Loucy (cell line): ENCODE data around the gene KPRP.

ENCODE experiments used
- H2AFZ ChIP-seq: fragments of 200-600 bp; sonication (generic); 2 replicates; pipeline ENCODE4 v1.6.0; 2016; ENCODE audit warnings: antibody characterized with exemption, mild to moderate bottlenecking, low read length, moderate library complexity
- H3F3A ChIP-seq: fragments of 200-600 bp; 2 replicates; pipeline ENCODE4 v1.6.0; 2016; ENCODE audit warnings: antibody characterized with exemption, low read depth, mild to moderate bottlenecking
- H3K27me3 ChIP-seq: fragments of 200-600 bp; sonication (generic); 2 replicates; pipeline ENCODE4 v1.6.1; 2014; ENCODE audit warnings: low read length, mild to moderate bottlenecking; ENCODE audit not compliant: insufficient read depth, poor library complexity, severe bottlenecking
- H3K36me3 ChIP-seq: fragments of 200-600 bp; sonication (generic); 2 replicates; pipeline ENCODE4 v1.6.1; 2016; ENCODE audit warnings: low read length; ENCODE audit not compliant: insufficient read depth
- H3K4me1 ChIP-seq: fragments of 200-600 bp; sonication (generic); 2 replicates; pipeline ENCODE4 v1.5.1; 2014; ENCODE audit warnings: low read length, mild to moderate bottlenecking; ENCODE audit not compliant: insufficient read depth, poor library complexity, severe bottlenecking
- H3K4me2 ChIP-seq: fragments of 200-600 bp; sonication (generic); 2 replicates; pipeline ENCODE4 v1.6.0; 2014; ENCODE audit warnings: antibody characterized with exemption, low read length, low read depth, mild to moderate bottlenecking; ENCODE audit not compliant: poor library complexity, severe bottlenecking
- H3K4me3 ChIP-seq: fragments of 200-600 bp; sonication (generic); 2 replicates; pipeline ENCODE4 v1.5.1; 2014; ENCODE audit warnings: low read length, mild to moderate bottlenecking, mixed read lengths; ENCODE audit not compliant: poor library complexity, severe bottlenecking
- H3K79me2 ChIP-seq: fragments of 200-600 bp; sonication (generic); 2 replicates; pipeline ENCODE4 v1.6.1; 2014; ENCODE audit warnings: low read length; ENCODE audit not compliant: insufficient read depth
- H3K9ac ChIP-seq: fragments of 200-600 bp; sonication (generic); 2 replicates; pipeline ENCODE4 v1.6.0; 2014; ENCODE audit warnings: mild to moderate bottlenecking, low read depth, low read length, moderate library complexity; ENCODE audit not compliant: poor library complexity, severe bottlenecking
- H3K9me2 ChIP-seq: fragments of 200-600 bp; sonication (generic); replicated peaks from 2 replicates; pipeline ENCODE4 v1.6.1; 2016; ENCODE audit warnings: low read depth, low read length, mixed read lengths
- H3K9me3 ChIP-seq: fragments of 200-600 bp; sonication (generic); 2 replicates; pipeline ENCODE4 v1.6.1; 2014; ENCODE audit warnings: mild to moderate bottlenecking, antibody characterized with exemption, low read length, low read depth; ENCODE audit not compliant: insufficient read depth
- H4K20me1 ChIP-seq: fragments of 200-600 bp; sonication (generic); 2 replicates; pipeline ENCODE4 v1.6.0; 2014; ENCODE audit warnings: antibody characterized with exemption, low read length, mild to moderate bottlenecking; ENCODE audit not compliant: insufficient read depth, poor library complexity, severe bottlenecking
- CTCF ChIP-seq: fragments of 200-600 bp; sonication (generic); conservative IDR thresholded peaks from 2 replicates; pipeline ENCODE4 v1.5.1; 2014; ENCODE audit warnings: mild to moderate bottlenecking, antibody characterized with exemption, low read length
- EZH2phosphoT487 ChIP-seq: fragments of 200-600 bp; IDR thresholded peaks from 2 replicates; pipeline ENCODE4 v1.6.1; 2018; ENCODE audit warnings: antibody characterized with exemption, mild to moderate bottlenecking, moderate library complexity, borderline replicate concordance

Gene KPRP

GRCh38 chr1:152745289-152745704, 12.5 kb upstream of the KPRP start:
- H3K9ac ChIP-seq, result no peak overlapping the region
- H3K36me3 ChIP-seq, result no peaks in the 10 kb centered on the region
- no peak overlapping the region for H3K4me2 ChIP-seq
- no peaks in the 10 kb centered on the region for H3K9me2 ChIP-seq
- H3K27me3 ChIP-seq, result no peaks in the 10 kb centered on the region
- no peak overlapping the region for H3K4me3 ChIP-seq
- no peaks in the 10 kb centered on the region for H3K79me2 ChIP-seq
- no peaks in the 10 kb centered on the region for H3K9me3 ChIP-seq
- H2AFZ ChIP-seq, result no peak overlapping the region
- peak; percentile 42 for TF ChIP-seq CTCF
- no peak for TF ChIP-seq EZH2phosphoT487
- H4K20me1 ChIP-seq, result no peaks in the 10 kb centered on the region
- H3K4me1 ChIP-seq, result no peaks in the 10 kb centered on the region
- H3F3A ChIP-seq, result no peaks in the 10 kb centered on the region

GRCh38 chr1:152745765-152746444, 11.9 kb upstream of the KPRP start:
- Histone ChIP-seq H4K20me1 (no peaks in the 10 kb centered on the region), H3K9me2 (no peaks in the 10 kb centered on the region), H3K36me3 (no peaks in the 10 kb centered on the region), H3K9me3 (no peaks in the 10 kb centered on the region), H3K4me2 (no peak overlapping the region), H3K4me1 (no peaks in the 10 kb centered on the region), H3F3A (no peaks in the 10 kb centered on the region), H3K9ac (no peak overlapping the region), H3K4me3 (no peak overlapping the region), H3K79me2 (no peaks in the 10 kb centered on the region), H3K27me3 (no peaks in the 10 kb centered on the region), H2AFZ (no peak overlapping the region)
- TF ChIP-seq EZH2phosphoT487, result no peak
- no peak for TF ChIP-seq CTCF

- Histone ChIP-seq H3K27me3 (no peaks in the 10 kb centered on the region), H3K36me3 (no peaks in the 10 kb centered on the region), H4K20me1 (no peaks in the 10 kb centered on the region), H3K4me2 (no peak overlapping the region), H2AFZ (no peak overlapping the region), H3K4me3 (no peak overlapping the region), H3F3A (no peaks in the 10 kb centered on the region), H3K9me2 (no peaks in the 10 kb centered on the region), H3K9ac (no peak overlapping the region), H3K9me3 (no peaks in the 10 kb centered on the region), H3K4me1 (no peaks in the 10 kb centered on the region), H3K79me2 (no peaks in the 10 kb centered on the region)
- TF ChIP-seq EZH2phosphoT487 (no peak), CTCF (no peak)
Observed at GRCh38 chr1:152747831-152748230, 10.0 kb upstream of the KPRP start.
